Stimulated activated CD8-positive, alpha-beta memory T cell treated with anti-CD3 and anti-CD28 coated beads, Interleukin-7, amount 100 ng/mL, for 1 hour (primary cell): ENCODE data around the gene NRXN3.

Experiments
- DNase-seq, 2 donors: peaks; one replicate each; pipeline ENCODE4 v3.0.0-alpha.2; 2020; ENCODE audit warnings: low read depth in 2 of 2

NRXN3 gene

DNA sequence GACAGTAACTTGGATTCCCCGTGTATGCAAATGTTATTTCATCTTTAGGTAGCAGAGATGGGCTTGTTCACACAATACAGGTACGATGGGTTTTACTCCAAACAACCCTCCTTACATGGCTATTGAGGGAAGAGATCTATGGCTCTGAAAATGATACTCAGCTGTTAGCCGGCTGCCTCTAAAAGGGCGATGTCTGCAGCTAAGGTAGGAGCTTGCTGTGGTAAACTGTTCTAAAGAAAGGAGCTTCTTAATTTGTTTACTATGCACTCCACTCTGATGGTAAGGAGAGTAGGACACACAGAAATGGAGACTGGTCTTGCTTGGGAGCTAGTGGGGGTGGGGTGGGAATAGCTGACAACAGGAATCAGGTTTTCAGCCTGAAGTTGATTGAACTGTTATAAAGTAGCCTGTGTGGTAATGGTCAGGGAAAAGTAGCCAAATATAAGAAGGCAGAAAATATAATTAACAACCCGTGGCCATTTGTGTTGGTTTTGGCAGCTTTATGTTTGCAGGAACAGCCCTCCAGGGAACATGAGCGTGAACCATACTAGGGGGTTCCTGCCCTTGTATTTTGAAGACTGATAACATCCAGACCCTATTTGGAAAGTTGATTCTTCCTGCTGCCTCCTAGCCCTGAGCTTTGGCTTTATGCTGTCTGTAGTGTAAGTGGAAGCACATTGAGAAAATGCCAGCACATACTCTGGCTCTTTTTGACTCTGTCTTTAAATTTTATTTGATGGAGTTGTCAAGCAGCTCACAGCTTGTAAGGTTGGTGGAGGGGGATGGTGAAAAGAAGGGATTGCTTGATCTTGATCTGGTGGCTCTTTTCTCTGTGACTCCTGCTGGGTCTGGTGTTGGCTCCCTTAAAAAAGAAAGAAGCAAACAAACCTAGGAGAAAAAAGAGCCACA is 1111.3 kb downstream of the NRXN3 start:
- no peak for DNase-seq

DNA sequence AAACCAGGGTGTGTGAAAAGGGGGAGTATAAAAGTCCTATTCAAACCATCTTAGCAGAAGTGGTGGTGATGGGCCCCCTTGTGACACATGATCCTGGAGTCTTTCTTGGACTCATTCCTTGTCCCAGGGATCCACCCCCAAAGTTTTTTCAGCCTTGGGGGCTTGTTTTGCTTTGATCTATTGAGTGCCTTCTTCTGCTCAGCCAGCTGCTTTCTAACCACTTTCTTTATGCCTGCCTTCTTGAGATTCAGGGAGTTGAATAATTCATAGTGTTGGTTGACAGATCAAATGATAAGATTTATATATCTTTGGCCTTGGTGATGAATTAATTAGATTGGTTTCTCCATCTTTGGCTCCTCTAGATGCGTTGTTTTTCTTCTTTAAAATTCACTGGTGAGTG is 1114.4 kb downstream of the NRXN3 start:
- no peak for DNase-seq

DNA sequence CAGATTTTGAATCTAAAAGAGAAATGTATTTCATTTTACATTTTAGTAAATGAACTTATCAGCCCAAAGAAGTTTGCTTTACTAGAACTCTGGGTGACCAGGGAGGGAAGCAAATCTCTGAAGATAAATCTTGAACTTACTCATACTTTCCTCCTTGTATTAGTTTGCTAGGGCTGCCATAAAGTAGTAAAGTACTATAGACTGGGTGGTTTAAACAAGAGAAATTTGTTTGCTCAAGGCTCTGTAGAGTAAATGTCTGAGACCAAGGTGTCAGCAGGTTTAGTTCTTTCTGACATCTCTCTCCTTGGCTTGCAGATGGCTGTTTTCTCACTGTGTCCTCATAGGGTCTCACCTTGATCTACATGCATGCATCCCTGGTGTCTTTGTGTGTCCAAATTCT is 1115.1 kb downstream of the NRXN3 start:
- DNase-seq: no peak

GRCh38 chr14:79287976-79288375 is 1117.8 kb downstream of the NRXN3 start:
- DNase-seq: no peak

DNA sequence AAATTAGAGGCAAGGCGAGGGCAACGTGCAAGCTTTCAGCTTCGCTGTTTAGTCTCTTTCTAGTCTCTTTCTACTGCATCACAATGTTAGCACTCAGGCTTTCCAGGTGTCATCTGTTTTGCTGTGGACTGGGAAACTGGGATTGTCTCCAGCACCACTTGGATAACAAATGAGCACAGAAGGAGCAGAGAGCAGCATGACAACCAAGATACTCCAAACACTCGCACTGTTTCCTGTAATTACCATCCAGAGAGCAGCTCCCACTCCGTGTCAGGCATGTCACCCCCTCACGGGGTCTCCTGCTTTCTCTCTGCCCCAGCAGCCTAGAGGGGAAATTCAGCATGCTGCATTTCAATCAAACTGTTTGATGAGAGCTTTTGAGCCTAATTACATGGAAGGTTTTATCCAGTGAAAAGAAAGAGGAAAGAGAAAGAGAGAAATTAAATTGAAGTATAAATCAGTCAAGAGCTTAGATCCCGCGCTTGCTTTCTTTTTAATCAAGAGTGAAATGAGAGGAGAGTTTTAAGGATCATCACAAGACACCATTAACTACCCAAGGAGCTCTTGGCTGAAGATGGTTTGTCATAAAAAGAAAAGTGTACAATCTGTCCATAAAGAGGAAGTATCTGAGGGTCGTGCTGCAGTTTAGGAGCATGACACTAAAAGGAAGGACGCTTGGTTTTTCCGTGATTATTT is 1123.5 kb downstream of the NRXN3 start:
- no peak for DNase-seq

DNA sequence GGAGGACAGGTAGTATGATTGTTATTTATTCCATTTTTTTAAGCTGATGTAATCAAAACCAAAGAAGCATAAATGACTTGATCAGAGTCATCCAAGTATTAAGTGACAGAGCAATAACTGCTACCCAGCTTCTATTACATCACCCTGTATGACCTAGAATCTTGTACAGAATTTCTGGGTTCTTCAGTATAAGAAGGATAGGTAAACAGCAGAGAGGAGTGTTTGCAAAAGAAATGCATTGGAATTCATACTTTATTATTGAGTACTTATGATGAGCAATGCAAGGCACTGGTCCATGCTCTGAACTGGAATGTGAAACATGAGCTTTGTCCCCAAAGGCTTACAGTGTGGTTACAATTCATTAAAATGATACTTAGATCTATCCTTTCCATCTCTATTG is 1124.3 kb downstream of the NRXN3 start:
- DNase-seq: no peak

DNA sequence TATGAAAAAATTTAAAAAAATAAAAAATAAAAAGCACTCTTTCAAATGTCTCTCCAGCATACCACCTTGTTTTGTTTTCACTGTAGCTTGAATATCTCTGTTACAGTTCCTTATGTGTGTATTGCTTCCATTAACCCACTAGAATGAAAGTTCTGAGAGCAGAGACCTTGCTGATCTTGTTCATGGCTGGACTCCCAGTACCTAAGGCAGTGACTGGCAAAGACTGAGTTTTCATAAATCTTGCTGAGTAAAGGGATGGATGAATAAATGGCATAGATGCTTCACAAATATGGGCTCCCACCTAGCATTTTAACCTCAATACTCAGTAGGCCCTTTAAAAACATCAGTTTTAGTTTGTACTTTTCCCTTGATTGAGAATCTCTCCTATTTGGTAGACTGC is 1125.2 kb downstream of the NRXN3 start:
- no peak for DNase-seq

DNA sequence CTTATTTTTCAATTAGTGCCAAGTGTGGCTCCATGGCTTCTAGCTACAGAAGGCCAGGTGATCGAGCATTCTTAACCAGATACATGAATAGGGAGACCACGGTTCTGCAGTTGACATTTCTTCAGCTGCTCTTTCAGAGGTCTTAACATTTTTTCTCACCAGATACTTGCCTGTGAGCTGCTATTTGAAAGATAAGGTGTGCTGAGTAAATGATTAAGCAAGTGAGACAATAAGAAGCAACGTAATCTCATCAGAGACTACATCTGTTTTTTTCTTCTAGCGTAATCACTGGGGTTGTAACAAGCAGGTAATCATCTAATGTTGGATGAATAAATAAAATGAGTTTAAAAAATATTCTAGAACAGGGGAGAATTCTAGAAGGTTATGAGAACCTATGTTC is 1128.2 kb downstream of the NRXN3 start:
- DNase-seq: no peak

GRCh38 chr14:79299162-79299561 is 1129.0 kb downstream of the NRXN3 start:
- DNase-seq: no peak

- DNase-seq: no peak
Measured at GRCh38 chr14:79304279-79304678, 1134.1 kb downstream of the NRXN3 start.

DNA sequence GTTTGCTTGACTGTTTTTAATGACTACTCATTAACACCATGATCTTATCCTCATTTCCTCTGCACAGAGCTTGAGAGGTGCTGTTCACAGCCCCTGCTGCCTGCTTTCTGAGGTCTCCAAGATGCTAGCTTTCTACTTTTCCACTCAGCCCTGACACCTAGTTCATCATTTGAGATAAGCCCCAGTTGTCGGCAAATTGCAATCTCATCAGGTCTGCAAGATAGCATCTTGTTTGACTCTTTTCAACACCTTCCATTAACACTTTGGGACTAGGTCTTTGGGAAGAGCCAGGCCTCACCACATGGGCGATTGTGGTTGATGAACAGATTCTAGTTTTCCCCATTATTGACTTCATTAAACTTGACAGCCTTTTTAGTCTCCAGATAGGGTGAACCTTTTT is 1136.4 kb downstream of the NRXN3 start:
- no peak for DNase-seq

DNA sequence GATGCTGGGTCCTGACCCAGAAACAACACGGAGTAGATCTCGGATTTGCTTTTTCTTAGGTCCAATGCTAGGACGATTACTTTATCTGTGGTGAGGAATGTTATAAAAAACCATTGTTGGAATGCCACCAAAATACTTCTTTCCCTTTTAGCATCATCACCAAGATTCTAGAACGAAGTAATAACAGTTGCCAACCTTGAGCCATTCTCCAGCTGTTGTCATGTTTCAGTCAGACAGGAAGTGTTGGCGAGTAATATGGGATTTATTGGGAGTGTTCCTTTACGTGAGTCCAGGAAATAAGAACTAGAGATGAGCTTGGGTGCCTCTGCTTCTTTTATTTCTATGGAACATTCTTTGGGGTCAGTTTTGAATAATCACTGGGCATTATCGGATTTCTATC is 1148.2 kb downstream of the NRXN3 start:
- no peak for DNase-seq

GRCh38 chr14:79320561-79320960 is 1150.4 kb downstream of the NRXN3 start:
- no peak for DNase-seq

DNA sequence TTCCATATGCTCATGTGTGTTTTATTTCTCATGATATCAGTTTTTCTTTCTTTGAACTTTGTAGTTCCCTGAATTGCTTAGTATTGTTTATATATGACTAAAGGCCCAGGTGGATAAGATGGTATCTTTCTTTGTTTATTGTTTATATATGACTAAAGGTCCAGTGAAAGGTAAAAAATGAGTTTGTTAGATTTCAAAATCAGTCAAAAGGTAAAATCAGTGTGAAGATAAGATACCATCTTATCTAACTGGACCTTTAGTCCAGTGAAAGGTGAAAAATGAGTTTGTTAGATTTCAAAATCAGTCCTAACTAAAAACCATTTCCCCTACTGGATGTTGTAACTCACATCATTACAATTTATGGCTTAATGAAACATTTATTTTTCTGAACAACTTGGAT is 1150.9 kb downstream of the NRXN3 start:
- no peak for DNase-seq

DNA sequence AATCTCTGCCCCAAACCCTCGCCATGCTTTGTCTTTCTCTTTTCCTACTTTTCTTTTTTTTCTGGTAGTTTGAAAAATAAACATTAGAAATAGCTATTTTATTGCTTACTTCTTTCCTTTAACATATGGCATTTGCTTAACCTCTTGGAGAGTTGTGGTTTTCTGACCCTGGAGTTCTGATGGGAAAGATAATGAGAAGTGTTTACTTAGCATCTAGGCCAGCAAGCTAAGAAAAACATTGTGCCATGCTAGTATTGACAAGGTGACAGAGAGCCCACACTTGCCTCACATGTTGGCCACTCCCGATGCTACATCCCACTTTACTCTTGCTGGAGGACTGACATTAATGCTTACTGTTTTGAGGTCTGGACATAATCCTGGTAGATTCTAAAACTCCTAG is 1154.9 kb downstream of the NRXN3 start:
- no peak for DNase-seq

DNA sequence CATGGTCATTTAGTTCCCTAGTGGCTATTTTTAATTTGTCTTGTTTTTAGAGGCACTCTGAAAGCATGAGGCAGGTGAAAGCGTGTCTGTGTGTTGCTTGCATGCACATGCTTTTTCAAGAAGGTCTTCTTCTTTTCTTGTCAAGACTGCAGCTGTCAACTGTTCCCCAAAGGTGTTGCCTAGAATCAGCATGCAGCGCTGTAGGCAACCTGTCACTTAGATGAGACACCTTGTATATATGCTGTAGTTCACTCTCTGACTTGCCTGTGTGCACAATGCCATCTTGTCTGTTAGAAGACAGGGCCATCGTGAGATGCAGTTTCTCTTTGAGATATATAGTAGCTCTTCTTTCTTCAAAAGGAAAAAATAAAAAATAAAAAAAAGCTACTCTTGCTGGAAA is 1155.4 kb downstream of the NRXN3 start:
- DNase-seq: no peak

DNA sequence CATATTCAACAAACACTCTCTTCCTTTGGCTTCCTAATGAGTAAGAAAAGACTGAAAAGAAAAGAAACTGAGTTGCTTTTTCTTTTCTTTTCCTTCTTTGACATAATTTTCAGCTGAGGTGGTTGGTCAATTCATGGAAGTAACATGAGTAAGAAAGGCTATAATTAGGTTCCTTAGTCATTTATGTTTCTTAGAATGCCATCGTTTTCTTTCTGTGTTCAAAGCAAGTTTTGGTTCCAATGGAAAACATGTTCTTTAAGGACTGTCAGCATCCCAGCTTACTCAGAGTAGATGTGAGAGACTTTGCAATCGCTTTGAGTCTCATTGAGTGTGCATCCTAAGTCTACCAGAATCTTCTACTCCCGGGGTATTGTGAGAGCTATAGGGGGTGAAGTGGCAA is 1158.7 kb downstream of the NRXN3 start:
- DNase-seq: no peak

- DNase-seq: no peak
Measured at GRCh38 chr14:79331830-79332229, 1161.7 kb downstream of the NRXN3 start.

DNA sequence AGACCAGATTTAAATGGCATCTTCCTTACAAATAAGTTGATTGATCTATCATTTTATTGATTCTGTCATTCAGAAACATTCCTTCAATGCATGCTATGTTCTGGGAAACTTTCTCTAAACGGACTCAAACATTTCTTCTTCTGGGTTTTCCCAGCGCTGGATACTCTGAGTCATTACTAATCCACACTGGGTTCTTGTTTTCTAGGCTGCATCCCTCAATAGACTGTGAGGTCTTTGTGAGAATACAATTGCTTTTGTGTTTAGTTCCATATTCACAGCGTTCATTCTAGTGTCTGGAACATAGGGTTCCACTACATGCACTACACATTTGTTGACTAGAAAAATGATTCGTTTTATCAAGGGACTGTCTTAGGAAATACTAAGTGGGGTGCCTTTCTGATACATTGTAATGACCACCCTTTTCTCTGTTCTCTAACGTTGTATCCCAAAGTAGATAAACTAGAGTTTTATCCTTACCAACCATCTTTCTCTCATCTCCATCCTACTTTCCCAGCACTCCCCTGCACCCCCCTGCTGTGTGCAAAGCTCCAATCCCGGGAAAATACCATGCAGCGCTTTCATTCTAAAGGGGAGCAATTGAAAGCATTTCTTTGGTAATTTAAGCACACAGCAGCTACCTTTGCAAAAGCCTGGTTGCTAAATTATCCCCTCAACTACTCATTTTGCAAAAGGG is 1162.5 kb downstream of the NRXN3 start:
- no peak for DNase-seq

- DNase-seq: no peak
Measured at GRCh38 chr14:79333198-79333546, 1163.0 kb downstream of the NRXN3 start.

- DNase-seq: no peak
Measured at GRCh38 chr14:79334272-79334671, 1164.1 kb downstream of the NRXN3 start.

- DNase-seq: no peak
Measured at GRCh38 chr14:79337761-79338160, 1167.6 kb downstream of the NRXN3 start.

DNA sequence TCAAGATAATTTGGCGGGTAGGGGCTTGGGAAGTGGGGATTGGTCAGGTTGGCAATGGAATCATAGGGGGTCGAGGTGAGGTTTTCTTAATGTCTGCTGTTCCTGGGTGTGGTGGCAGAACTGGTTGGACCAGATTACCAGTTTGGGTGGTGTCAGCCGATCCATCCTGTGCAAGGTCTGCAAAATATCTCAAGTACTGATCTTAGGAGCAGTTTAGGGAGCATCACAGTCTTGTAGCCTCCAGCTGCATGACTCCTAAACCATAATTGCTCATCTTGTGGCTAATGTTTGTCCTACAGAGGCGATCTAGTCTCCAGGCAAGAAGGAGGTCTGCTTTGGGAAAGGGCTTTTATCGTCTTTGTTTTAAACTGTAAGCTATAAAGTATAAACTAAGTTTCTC is 1172.8 kb downstream of the NRXN3 start:
- no peak for DNase-seq
